ENCODE results near the gene SRCIN1.
A peak's percentile ranks its signal among the peaks of the same experiment; 100 is the strongest.
"Not testable (repeated sequence)": the region's sequence is repeated elsewhere in the genome, so short reads cannot be mapped to it uniquely, and the experiment has no call there.

The SRCIN1 gene

GRCh38 chr17:38508570-38508950 is 97.2 kb downstream of the SRCIN1 start:
- H3K9me3 ChIP-seq (ENCODE audit: severe bottlenecking) = no peaks in the 10 kb centered on the region
- H3K36me3 ChIP-seq (ENCODE audit: low read depth) = peaks cover 40% of the 10 kb centered on the region
- ATAC-seq (ENCODE audit: low read depth) = no peak
- H3K4me1 ChIP-seq (ENCODE audit: insufficient read depth, poor library complexity, severe bottlenecking) = no peaks in the 10 kb centered on the region
- DNase-seq (ENCODE audit: low spot score) = no peak
- no peaks in the 10 kb centered on the region for H3K27me3 ChIP-seq (ENCODE audit: insufficient read depth, poor library complexity, severe bottlenecking)
- H3K4me3 ChIP-seq (ENCODE audit: severe bottlenecking) = no peak overlapping the region
- TF ChIP-seq CTCF (IDR thresholded peaks at IDR 0.05; ENCODE audit: poor library complexity, severe bottlenecking) = no peak
- peak overlapping the region; percentile 15 for H3K27ac ChIP-seq (ENCODE audit: poor library complexity, severe bottlenecking)

GRCh38 chr17:38507921-38508569 is 97.7 kb downstream of the SRCIN1 start:
- ATAC-seq (ENCODE audit: low read depth) = no peak
- H3K27ac ChIP-seq (ENCODE audit: poor library complexity, severe bottlenecking) = peak overlapping the region; percentile 15
- no peak for DNase-seq (ENCODE audit: low spot score)

GRCh38 chr17:38507436-38507835 is 98.3 kb downstream of the SRCIN1 start:
- H3K4me3 ChIP-seq (ENCODE audit: severe bottlenecking) = no peak overlapping the region
- no peak for TF ChIP-seq CTCF (IDR thresholded peaks at IDR 0.05; ENCODE audit: poor library complexity, severe bottlenecking)
- ATAC-seq (ENCODE audit: low read depth) = no peak
- H3K27ac ChIP-seq (ENCODE audit: poor library complexity, severe bottlenecking) = no peak overlapping the region
- H3K4me1 ChIP-seq (ENCODE audit: insufficient read depth, poor library complexity, severe bottlenecking) = no peaks in the 10 kb centered on the region
- H3K9me3 ChIP-seq (ENCODE audit: severe bottlenecking) = no peaks in the 10 kb centered on the region
- no peaks in the 10 kb centered on the region for H3K27me3 ChIP-seq (ENCODE audit: insufficient read depth, poor library complexity, severe bottlenecking)
- H3K36me3 ChIP-seq (ENCODE audit: low read depth) = peaks cover 41% of the 10 kb centered on the region
- no peak for DNase-seq (ENCODE audit: low spot score)

More at GRCh38 chr17:38507921-38508569, 97.7 kb downstream of the SRCIN1 start:
- no peaks in the 10 kb centered on the region for H3K9me3 ChIP-seq (ENCODE audit: severe bottlenecking)
- peaks cover 40% of the 10 kb centered on the region for H3K36me3 ChIP-seq (ENCODE audit: low read depth)
- no peak for TF ChIP-seq CTCF (IDR thresholded peaks at IDR 0.05; ENCODE audit: poor library complexity, severe bottlenecking)
- H3K4me1 ChIP-seq (ENCODE audit: insufficient read depth, poor library complexity, severe bottlenecking) = no peaks in the 10 kb centered on the region
- no peak overlapping the region for H3K4me3 ChIP-seq (ENCODE audit: severe bottlenecking)
- H3K27me3 ChIP-seq (ENCODE audit: insufficient read depth, poor library complexity, severe bottlenecking) = no peaks in the 10 kb centered on the region

- H3K4me1 ChIP-seq (ENCODE audit: insufficient read depth, poor library complexity, severe bottlenecking) = no peaks in the 10 kb centered on the region
- H3K27me3 ChIP-seq (ENCODE audit: insufficient read depth, poor library complexity, severe bottlenecking) = no peaks in the 10 kb centered on the region
- ATAC-seq (ENCODE audit: low read depth) = no peak
- H3K4me3 ChIP-seq (ENCODE audit: severe bottlenecking) = no peak overlapping the region
- TF ChIP-seq CTCF (IDR thresholded peaks at IDR 0.05; ENCODE audit: poor library complexity, severe bottlenecking) = no peak
- DNase-seq (ENCODE audit: low spot score) = no peak
- no peaks in the 10 kb centered on the region for H3K9me3 ChIP-seq (ENCODE audit: severe bottlenecking)
- H3K27ac ChIP-seq (ENCODE audit: poor library complexity, severe bottlenecking) = no peak overlapping the region
- H3K36me3 ChIP-seq (ENCODE audit: low read depth) = peaks cover 60% of the 10 kb centered on the region
Observed at GRCh38 chr17:38504216-38504615, 101.5 kb downstream of the SRCIN1 start.

- not testable (repeated sequence) for H3K4me1 ChIP-seq (ENCODE audit: insufficient read depth, poor library complexity, severe bottlenecking); H3K27me3 ChIP-seq (ENCODE audit: insufficient read depth, poor library complexity, severe bottlenecking); DNase-seq (ENCODE audit: low spot score); H3K27ac ChIP-seq (ENCODE audit: poor library complexity, severe bottlenecking); H3K9me3 ChIP-seq (ENCODE audit: severe bottlenecking); ATAC-seq (ENCODE audit: low read depth); H3K4me3 ChIP-seq (ENCODE audit: severe bottlenecking)
- peaks cover 62% of the 10 kb centered on the region for H3K36me3 ChIP-seq (ENCODE audit: low read depth)
Observed at GRCh38 chr17:38503286-38503913, 102.4 kb downstream of the SRCIN1 start.

- ATAC-seq (ENCODE audit: low read depth); H3K9me3 ChIP-seq (ENCODE audit: severe bottlenecking); H3K27me3 ChIP-seq (ENCODE audit: insufficient read depth, poor library complexity, severe bottlenecking); H3K4me1 ChIP-seq (ENCODE audit: insufficient read depth, poor library complexity, severe bottlenecking); H3K4me3 ChIP-seq (ENCODE audit: severe bottlenecking); DNase-seq (ENCODE audit: low spot score); H3K27ac ChIP-seq (ENCODE audit: poor library complexity, severe bottlenecking): not testable (repeated sequence)
- peaks cover 57% of the 10 kb centered on the region for H3K36me3 ChIP-seq (ENCODE audit: low read depth)
Observed at GRCh38 chr17:38501718-38502117, 104.0 kb downstream of the SRCIN1 start.

- not testable (repeated sequence) for DNase-seq (ENCODE audit: low spot score); ATAC-seq (ENCODE audit: low read depth); H3K9me3 ChIP-seq (ENCODE audit: severe bottlenecking); H3K27me3 ChIP-seq (ENCODE audit: insufficient read depth, poor library complexity, severe bottlenecking); H3K4me1 ChIP-seq (ENCODE audit: insufficient read depth, poor library complexity, severe bottlenecking); H3K27ac ChIP-seq (ENCODE audit: poor library complexity, severe bottlenecking); H3K4me3 ChIP-seq (ENCODE audit: severe bottlenecking)
- peaks cover 61% of the 10 kb centered on the region for H3K36me3 ChIP-seq (ENCODE audit: low read depth)
Observed at GRCh38 chr17:38499230-38499629, 106.5 kb downstream of the SRCIN1 start.

All from RWPE2 (cell line).